Neural cell (in vitro differentiated cells): Measurements from ENCODE around the gene ADNP2. TPM values are rescaled to one million over a fixed set of nuclear protein-coding genes. Genes with fewer than 3 reads are reported as not detected.

Experiments
- H2AFZ ChIP-seq: fragments of 200-600, 300-800 bp; sonication (generic), shearing (Covaris generic); 2 replicates; pipeline ENCODE4 v1.6.0; 2014; ENCODE audit warnings: low read depth, mild to moderate bottlenecking, antibody characterized with exemption, low read length, moderate library complexity
- H3F3A ChIP-seq: fragments of 200-600 bp; shearing (Covaris generic); 2 replicates; pipeline ENCODE4 v1.6.1; 2016; ENCODE audit warnings: mild to moderate bottlenecking, moderate library complexity, mixed read lengths, antibody characterized with exemption, low read length; ENCODE audit not compliant: insufficient read depth, poor library complexity, severe bottlenecking
- H3K27ac ChIP-seq: fragments of 200-600, 300-800 bp; sonication (generic), shearing (Covaris generic); 2 replicates; pipeline ENCODE4 v1.5.1; 2014; ENCODE audit warnings: mild to moderate bottlenecking, low read length, moderate library complexity
- H3K27me3 ChIP-seq: fragments of 300-800, 200-600 bp; sonication (generic), shearing (Covaris generic); 2 replicates; pipeline ENCODE4 v1.6.0; 2014; ENCODE audit warnings: mild to moderate bottlenecking, low read depth, low read length, moderate library complexity; ENCODE audit not compliant: insufficient read depth
- H3K36me3 ChIP-seq: fragments of 300-800, 200-600 bp; sonication (generic), shearing (Covaris generic); 2 replicates; pipeline ENCODE4 v1.5.1; 2014; ENCODE audit warnings: mild to moderate bottlenecking, antibody characterized with exemption, low read length, moderate library complexity; ENCODE audit not compliant: insufficient read depth
- H3K4me2 ChIP-seq: fragments of 300-800, 200-600 bp; sonication (generic), shearing (Covaris generic); 2 replicates; pipeline ENCODE4 v1.6.0; 2014; ENCODE audit warnings: mild to moderate bottlenecking, low read length
- H3K4me3 ChIP-seq: fragments of 300-800, 200-600 bp; sonication (generic), shearing (Covaris generic); 2 replicates; pipeline ENCODE4 v1.5.1; 2014; ENCODE audit warnings: mild to moderate bottlenecking, low read length, moderate library complexity
- H3K79me2 ChIP-seq: fragments of 200-600 bp; shearing (Covaris generic); replicated peaks from 2 replicates; pipeline ENCODE4 v1.6.0; 2014; ENCODE audit warnings: mild to moderate bottlenecking, low read length, moderate library complexity; ENCODE audit not compliant: insufficient read depth
- H3K9ac ChIP-seq: fragments of 300-800, 200-600 bp; sonication (generic), shearing (Covaris generic); 2 replicates; pipeline ENCODE4 v1.6.1; 2016; ENCODE audit warnings: mild to moderate bottlenecking, low read length, mixed read lengths
- H3K9me2 ChIP-seq: fragments of 200-600 bp; shearing (Covaris generic); 2 replicates; pipeline ENCODE4 v1.6.1; 2016; ENCODE audit warnings: mild to moderate bottlenecking, low read length, mixed read lengths; ENCODE audit not compliant: insufficient read depth
- H3K9me3 ChIP-seq: fragments of 200-600, 300-800 bp; sonication (generic), shearing (Covaris generic); 2 replicates; pipeline ENCODE4 v1.6.1; 2016; ENCODE audit warnings: mild to moderate bottlenecking, mixed run types, low read length, moderate library complexity, mixed read lengths
- H4K20me1 ChIP-seq: fragments of 200-600 bp; shearing (Covaris generic); 2 replicates; pipeline ENCODE4 v1.6.1; 2016; ENCODE audit warnings: mild to moderate bottlenecking, mixed run types; ENCODE audit not compliant: insufficient read depth
- CTCF ChIP-seq: fragments of 450-650 bp; IDR thresholded peaks from 2 replicates; pipeline ENCODE4 v1.5.1; 2014; ENCODE audit warnings: antibody characterized with exemption, mild to moderate bottlenecking, moderate library complexity; ENCODE audit not compliant: poor library complexity, severe bottlenecking
- EP300 ChIP-seq: fragments of 450-650 bp; conservative IDR thresholded peaks from 2 replicates; pipeline ENCODE4 v1.6.1; 2014; ENCODE audit warnings: antibody characterized with exemption, mild to moderate bottlenecking, moderate library complexity; ENCODE audit not compliant: poor library complexity, severe bottlenecking
- EZH2 ChIP-seq: fragments of 200-600, 300-800 bp; shearing (Covaris generic), sonication (generic); IDR thresholded peaks from 2 replicates; pipeline ENCODE4 v1.6.1; 2014; ENCODE audit warnings: antibody characterized with exemption, low read length, borderline replicate concordance, mild to moderate bottlenecking; ENCODE audit not compliant: insufficient read depth, poor library complexity, severe bottlenecking
- MXI1 ChIP-seq: fragments of 450-650 bp; conservative IDR thresholded peaks from 2 replicates; pipeline ENCODE4 v1.6.1; 2014; ENCODE audit warnings: antibody characterized with exemption, mild to moderate bottlenecking; ENCODE audit not compliant: poor library complexity, severe bottlenecking
- POLR2AphosphoS5 ChIP-seq: IDR thresholded peaks from 2 replicates; pipeline ENCODE4 v1.6.1; 2012
- RAD21 ChIP-seq: fragments of 450-650 bp; conservative IDR thresholded peaks from 2 replicates; pipeline ENCODE4 v1.6.1; 2014; ENCODE audit warnings: antibody characterized with exemption, mild to moderate bottlenecking, moderate library complexity
- SMC3 ChIP-seq: fragments of 450-650 bp; conservative IDR thresholded peaks from 2 replicates; pipeline ENCODE4 v1.6.1; 2014; ENCODE audit warnings: antibody characterized with exemption, mild to moderate bottlenecking, moderate library complexity; ENCODE audit not compliant: poor library complexity
- TAF1 ChIP-seq: IDR thresholded peaks from 2 replicates; pipeline ENCODE4 v1.6.1; 2012; ENCODE audit warnings: low read depth
- polyA plus RNA-seq: library from polyadenylated mRNA; depleted of rRNA; stranded (reverse); fragments of >200 nt; gene quantifications from 2 replicates; pipeline ENCODE4 v1.2.3, GENCODE V29; 2014
- TF ChIP-seq, protein P1 (sequence below): IDR thresholded peaks from 2 replicates; pipeline ENCODE4 v1.6.1; 2012; ENCODE audit warnings: borderline replicate concordance

ADNP2 gene
- polyA plus RNA-seq, 1 donor from 2014 or later = 16.9 TPM

GRCh38 chr18:80173060-80173459 lies 64.0 kb downstream of the ADNP2 start:
- Histone ChIP-seq H3K9ac (no peak overlapping the region), H3K36me3 (no peaks in the 10 kb centered on the region), H3K27ac (no peak overlapping the region), H3K4me3 (no peak overlapping the region), H3K9me2 (no peaks in the 10 kb centered on the region), H3F3A (no peaks in the 10 kb centered on the region), H3K9me3 (no peaks in the 10 kb centered on the region), H3K79me2 (no peaks in the 10 kb centered on the region), H4K20me1 (no peaks in the 10 kb centered on the region), H3K4me2 (no peak overlapping the region), H2AFZ (no peak overlapping the region), H3K27me3 (no peaks in the 10 kb centered on the region)
- TF ChIP-seq SMC3 (no peak), TAF1 (no peak), MXI1 (no peak), EZH2 (no peak), EP300 (no peak), POLR2AphosphoS5 (no peak), RAD21 (no peak), CTCF (no peak)
- TF ChIP-seq, protein P1, sequence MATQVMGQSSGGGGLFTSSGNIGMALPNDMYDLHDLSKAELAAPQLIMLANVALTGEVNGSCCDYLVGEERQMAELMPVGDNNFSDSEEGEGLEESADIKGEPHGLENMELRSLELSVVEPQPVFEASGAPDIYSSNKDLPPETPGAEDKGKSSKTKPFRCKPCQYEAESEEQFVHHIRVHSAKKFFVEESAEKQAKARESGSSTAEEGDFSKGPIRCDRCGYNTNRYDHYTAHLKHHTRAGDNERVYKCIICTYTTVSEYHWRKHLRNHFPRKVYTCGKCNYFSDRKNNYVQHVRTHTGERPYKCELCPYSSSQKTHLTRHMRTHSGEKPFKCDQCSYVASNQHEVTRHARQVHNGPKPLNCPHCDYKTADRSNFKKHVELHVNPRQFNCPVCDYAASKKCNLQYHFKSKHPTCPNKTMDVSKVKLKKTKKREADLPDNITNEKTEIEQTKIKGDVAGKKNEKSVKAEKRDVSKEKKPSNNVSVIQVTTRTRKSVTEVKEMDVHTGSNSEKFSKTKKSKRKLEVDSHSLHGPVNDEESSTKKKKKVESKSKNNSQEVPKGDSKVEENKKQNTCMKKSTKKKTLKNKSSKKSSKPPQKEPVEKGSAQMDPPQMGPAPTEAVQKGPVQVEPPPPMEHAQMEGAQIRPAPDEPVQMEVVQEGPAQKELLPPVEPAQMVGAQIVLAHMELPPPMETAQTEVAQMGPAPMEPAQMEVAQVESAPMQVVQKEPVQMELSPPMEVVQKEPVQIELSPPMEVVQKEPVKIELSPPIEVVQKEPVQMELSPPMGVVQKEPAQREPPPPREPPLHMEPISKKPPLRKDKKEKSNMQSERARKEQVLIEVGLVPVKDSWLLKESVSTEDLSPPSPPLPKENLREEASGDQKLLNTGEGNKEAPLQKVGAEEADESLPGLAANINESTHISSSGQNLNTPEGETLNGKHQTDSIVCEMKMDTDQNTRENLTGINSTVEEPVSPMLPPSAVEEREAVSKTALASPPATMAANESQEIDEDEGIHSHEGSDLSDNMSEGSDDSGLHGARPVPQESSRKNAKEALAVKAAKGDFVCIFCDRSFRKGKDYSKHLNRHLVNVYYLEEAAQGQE = no peak

DNA sequence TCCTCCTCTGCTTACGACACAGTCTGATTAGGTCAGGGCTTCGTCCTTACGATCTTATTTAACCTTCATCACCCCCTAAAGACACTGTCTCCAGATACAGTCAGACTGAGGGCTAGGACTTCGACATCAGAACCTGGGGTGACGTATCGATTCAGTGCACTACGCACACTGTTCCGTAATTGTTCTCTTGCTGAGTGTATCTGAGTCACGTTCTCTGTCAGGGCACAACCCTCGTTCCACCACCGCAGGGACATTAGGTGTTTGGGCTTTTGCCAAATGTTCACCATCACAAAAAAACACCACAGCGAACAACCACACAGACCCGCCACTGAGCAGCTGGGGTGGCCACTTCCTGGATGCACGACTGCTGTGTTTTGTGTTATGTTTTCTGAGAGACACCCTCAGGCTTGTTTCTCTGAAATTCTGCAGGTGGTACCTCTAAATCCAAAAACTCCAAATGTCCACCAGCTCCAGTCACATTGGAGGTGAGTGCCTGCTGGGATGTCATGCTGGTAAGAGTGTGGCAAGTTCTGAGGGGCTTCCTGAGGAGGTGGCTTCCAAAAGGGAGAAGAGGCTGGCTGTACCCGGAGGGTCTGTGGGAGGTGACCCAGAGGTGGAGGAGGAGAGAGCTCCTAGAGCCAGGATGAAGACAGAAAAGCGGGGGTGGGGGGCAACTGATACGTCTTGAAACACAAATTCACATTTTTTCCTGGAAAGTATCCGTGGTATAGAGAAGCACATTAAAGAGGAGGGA lies 66.6 kb downstream of the ADNP2 start:
- no peaks in the 10 kb centered on the region for H3K27me3 ChIP-seq
- H3K27ac ChIP-seq = no peak overlapping the region
- H3K4me2 ChIP-seq = no peak overlapping the region
- TF ChIP-seq, protein P1 = no peak
- TF ChIP-seq MXI1 (no peak), EP300 (no peak), CTCF (no peak), RAD21 (no peak), SMC3 (no peak), TAF1 (no peak), EZH2 (no peak), POLR2AphosphoS5 (no peak)
- no peaks in the 10 kb centered on the region for H4K20me1 ChIP-seq
- no peak overlapping the region for H2AFZ ChIP-seq
- H3K9me3 ChIP-seq = no peaks in the 10 kb centered on the region
- no peaks in the 10 kb centered on the region for H3K79me2 ChIP-seq
- H3K4me3 ChIP-seq = no peak overlapping the region
- H3K9me2 ChIP-seq = no peaks in the 10 kb centered on the region
- H3F3A ChIP-seq = no peaks in the 10 kb centered on the region
- H3K36me3 ChIP-seq = no peaks in the 10 kb centered on the region
- H3K9ac ChIP-seq = no peak overlapping the region
